Natural killer cell (primary cell): Measurements from ENCODE around the gene CD63. TPM values are rescaled to one million over a fixed set of nuclear protein-coding genes. Genes with fewer than 3 reads are reported as not detected.

ENCODE experiments used
- ATAC-seq, 3 donors: fragments of 150-1000 bp in 2 of 3; fragments of 200-7000 bp in 1 of 3; cut with Tn5 transposase; 1 replicate in 1 of 3; 2 replicates in 2 of 3; pipeline ENCODE4 v1.10.0; 2021; ENCODE audit warnings: mild to moderate bottlenecking in 2 of 3, moderate library complexity in 2 of 3
- DNase-seq, 2 donors: peaks; one replicate each; pipeline versions ENCODE4 v3.0.0 to v3.0.0-alpha.2; 2013 to 2021; ENCODE audit warnings: mixed read lengths in 1 of 2
- H3K27ac ChIP-seq: one replicate; pipeline ENCODE4 v1.5.1; 2013; ENCODE audit warnings: mild to moderate bottlenecking, low read length
- H3K27me3 ChIP-seq: one replicate; pipeline ENCODE4 v1.6.1; 2013; ENCODE audit warnings: low read length; ENCODE audit not compliant: control insufficient read depth, insufficient read depth
- H3K36me3 ChIP-seq: one replicate; pipeline ENCODE4 v1.6.1; 2013; ENCODE audit warnings: low read length; ENCODE audit not compliant: control insufficient read depth, insufficient read depth
- H3K4me1 ChIP-seq: one replicate; pipeline ENCODE4 v1.6.1; 2013; ENCODE audit warnings: low read length; ENCODE audit not compliant: control insufficient read depth, insufficient read depth
- H3K4me3 ChIP-seq: one replicate; pipeline ENCODE4 v1.5.1; 2013; ENCODE audit warnings: low read length
- H3K9me3 ChIP-seq: one replicate; pipeline ENCODE4 v1.6.1; 2013; ENCODE audit warnings: low read length; ENCODE audit not compliant: control insufficient read depth, insufficient read depth
- H3K27ac Mint-ChIP-seq, 2 donors: one replicate each; pipeline ENCODE4 v1.8.0; 2022; ENCODE audit warnings: mild to moderate bottlenecking in 2 of 2, mixed read lengths in 2 of 2, moderate library complexity in 1 of 2
- H3K27me3 Mint-ChIP-seq, 2 donors: one replicate each; pipeline ENCODE4 v1.8.0; 2022; ENCODE audit warnings: low read depth in 2 of 2, mixed read lengths in 2 of 2
- H3K36me3 Mint-ChIP-seq: one replicate; pipeline ENCODE4 v1.8.0; 2022; ENCODE audit warnings: mixed read lengths
- H3K4me1 Mint-ChIP-seq, 2 donors: one replicate each; pipeline ENCODE4 v1.8.0; 2022; ENCODE audit warnings: mixed read lengths in 2 of 2
- H3K4me3 Mint-ChIP-seq: one replicate; pipeline ENCODE4 v1.8.0; 2022; ENCODE audit warnings: mild to moderate bottlenecking, moderate library complexity, mixed read lengths
- H3K9me3 Mint-ChIP-seq, 2 donors: one replicate each; pipeline ENCODE4 v1.8.0; 2022; ENCODE audit warnings: mixed read lengths in 2 of 2
- CTCF ChIP-seq: fragments of 200-600 bp; IDR thresholded peaks from one replicate; pipeline ENCODE4 v1.8.0; 2022; ENCODE audit warnings: antibody characterized with exemption
- WGBS: methylation state at CpG from one replicate; pipeline ENCODE4 v1.1.7; 2013; ENCODE audit warnings: missing lambda C conversion rate; ENCODE audit not compliant: insufficient coverage; 5-methylcytosine and 5-hydroxymethylcytosine counted together
- intact Hi-C: fragments of 100-400 bp; cut with micrococcal nuclease; formaldehyde crosslinking; loops from one replicate; pipeline ENCODE4 v1.14.2; 2022
- total RNA-seq, 4 donors: library from RNA; stranded (reverse); fragments of 120-200 nt in 1 of 4; gene quantifications; one replicate each; pipeline versions ENCODE4 v1.2.3 to v1.2.4, GENCODE V29; 2013 to 2022

Gene CD63
- total RNA-seq = 100 to 1,000 TPM; 296 to 441 (median 319) TPM
- total RNA-seq (2013) = 261 TPM

- no peaks in the 10 kb centered on the region for H3K9me3 Mint-ChIP-seq
- peak within 1 kb of the TSS; percentile 82 to 95 for H3K27ac Mint-ChIP-seq
- Histone ChIP-seq H3K27me3 (no peaks in the 10 kb centered on the region), H3K4me3 (peak within 1 kb of the TSS; percentile 83), H3K27ac (peak within 1 kb of the TSS; percentile 93), H3K9me3 (no peaks in the 10 kb centered on the region), H3K36me3 (peaks cover 20% of the 10 kb centered on the region), H3K4me1 (peaks cover 65% of the 10 kb centered on the region)
- peak within 1 kb of the TSS; percentile 88 for H3K4me3 Mint-ChIP-seq
- H3K4me1 Mint-ChIP-seq = peaks cover 43 to 66% of the 10 kb centered on the region in 2 donors
- no peak for TF ChIP-seq CTCF
- intact Hi-C loops = loop anchor here (5.0 kb wide), 1 partner anchor 203 kb away; the partner anchor contains the start of gene DGKA
- ATAC-seq (peak; percentile 66 to 78 (median 67)), DNase-seq (peak; percentile 71)
- H3K27me3 Mint-ChIP-seq = no peaks in the 10 kb centered on the region
- peaks cover 10% of the 10 kb centered on the region for H3K36me3 Mint-ChIP-seq
- WGBS = 0% methylated on average over 61 of the region's 61 CpGs
Observed at GRCh38 chr12:55728939-55729818, at the start of gene CD63. CD63 (minus strand) TSS chr12:55729009; CDS start chr12:55728341, 668 bp downstream.

GRCh38 chr12:55777856-55778255 is 49.0 kb upstream of the CD63 start:
- no peak for TF ChIP-seq CTCF
- no peak overlapping the region for H3K4me3 Mint-ChIP-seq
- no peak for ATAC-seq
- WGBS = 100% methylated on average over 1 of the region's 3 CpGs
- H3K27me3 ChIP-seq = no peaks in the 10 kb centered on the region
- H3K4me1 ChIP-seq = peaks cover 3% of the 10 kb centered on the region
- peak overlapping the region in 1 of 2 donors; percentile 26 for H3K27ac Mint-ChIP-seq
- H3K4me3 ChIP-seq = no peak overlapping the region
- H3K36me3 ChIP-seq = peaks cover 22% of the 10 kb centered on the region
- no peaks in the 10 kb centered on the region for H3K9me3 ChIP-seq
- H3K9me3 Mint-ChIP-seq = no peaks in the 10 kb centered on the region
- H3K36me3 Mint-ChIP-seq = no peaks in the 10 kb centered on the region
- no peak overlapping the region for H3K27ac ChIP-seq
- DNase-seq = no peak
- intact Hi-C loops = no loop called here
- peaks cover 0 to 6% of the 10 kb centered on the region in 2 donors for H3K4me1 Mint-ChIP-seq
- H3K27me3 Mint-ChIP-seq = no peaks in the 10 kb centered on the region

GRCh38 chr12:55771736-55772135 is 42.9 kb upstream of the CD63 start:
- Mint-ChIP-seq H3K4me3 (no peak overlapping the region), H3K27me3 (no peaks in the 10 kb centered on the region), H3K36me3 (no peaks in the 10 kb centered on the region), H3K4me1 (peaks cover 14 to 19% of the 10 kb centered on the region in 2 donors), H3K27ac (peak overlapping the region; percentile 29 to 79), H3K9me3 (no peaks in the 10 kb centered on the region)
- H3K4me3 ChIP-seq = no peak overlapping the region
- H3K9me3 ChIP-seq = no peaks in the 10 kb centered on the region
- WGBS = 97% methylated on average over 6 of the region's 6 CpGs
- H3K4me1 ChIP-seq = peaks cover 3% of the 10 kb centered on the region
- no peaks in the 10 kb centered on the region for H3K27me3 ChIP-seq
- DNase-seq = no peak
- no peak for ATAC-seq
- no peak overlapping the region for H3K27ac ChIP-seq
- TF ChIP-seq CTCF = no peak
- H3K36me3 ChIP-seq = peaks cover 16% of the 10 kb centered on the region
- intact Hi-C loops = no loop called here
